Activated naive CD8-positive, alpha-beta T cell (primary cell): ENCODE data around the gene ADGRG3.
"Not testable (repeated sequence)": the region's sequence is repeated elsewhere in the genome, so short reads cannot be mapped to it uniquely, and the experiment has no call there.

Source experiments
- H3K27ac Mint-ChIP-seq: one replicate; pipeline ENCODE4 v1.8.0; 2021; ENCODE audit warnings: mixed read lengths
- H3K27me3 Mint-ChIP-seq: one replicate; pipeline ENCODE4 v1.8.0; 2021; ENCODE audit warnings: mixed read lengths
- H3K36me3 Mint-ChIP-seq: one replicate; pipeline ENCODE4 v1.8.0; 2021; ENCODE audit warnings: mixed read lengths
- H3K4me1 Mint-ChIP-seq: one replicate; pipeline ENCODE4 v1.8.0; 2021; ENCODE audit warnings: low read depth, mixed read lengths
- H3K4me3 Mint-ChIP-seq: one replicate; pipeline ENCODE4 v1.8.0; 2021; ENCODE audit warnings: mild to moderate bottlenecking, mixed read lengths
- H3K9me3 Mint-ChIP-seq: one replicate; pipeline ENCODE4 v1.8.0; 2021; ENCODE audit warnings: low read depth, mixed read lengths

Gene ADGRG3

GRCh38 chr16:57661936-57662906 lies 5.9 kb upstream of the ADGRG3 start:
- H3K4me1 Mint-ChIP-seq = no peaks in the 10 kb centered on the region
- no peak overlapping the region for H3K4me3 Mint-ChIP-seq
- no peak overlapping the region for H3K27ac Mint-ChIP-seq
- no peaks in the 10 kb centered on the region for H3K9me3 Mint-ChIP-seq
- no peaks in the 10 kb centered on the region for H3K36me3 Mint-ChIP-seq
- H3K27me3 Mint-ChIP-seq = no peaks in the 10 kb centered on the region

GRCh38 chr16:57663436-57663835 lies 4.7 kb upstream of the ADGRG3 start:
- no peak overlapping the region for H3K27ac Mint-ChIP-seq
- H3K4me1 Mint-ChIP-seq = no peaks in the 10 kb centered on the region
- no peak overlapping the region for H3K4me3 Mint-ChIP-seq
- H3K36me3 Mint-ChIP-seq = no peaks in the 10 kb centered on the region
- no peaks in the 10 kb centered on the region for H3K27me3 Mint-ChIP-seq
- H3K9me3 Mint-ChIP-seq = no peaks in the 10 kb centered on the region

- Mint-ChIP-seq H3K4me3 (no peak overlapping the region), H3K36me3 (no peaks in the 10 kb centered on the region), H3K4me1 (no peaks in the 10 kb centered on the region), H3K9me3 (no peaks in the 10 kb centered on the region), H3K27ac (no peak overlapping the region), H3K27me3 (no peaks in the 10 kb centered on the region)
These were observed 4.0 kb upstream of the ADGRG3 start for GRCh38 chr16:57663917-57664661.

GRCh38 chr16:57664662-57665025 lies 3.5 kb upstream of the ADGRG3 start:
- Mint-ChIP-seq H3K4me3 (no peak overlapping the region), H3K4me1 (no peaks in the 10 kb centered on the region), H3K27me3 (no peaks in the 10 kb centered on the region), H3K36me3 (no peaks in the 10 kb centered on the region), H3K9me3 (no peaks in the 10 kb centered on the region), H3K27ac (no peak overlapping the region)

GRCh38 chr16:57665541-57665940 lies 2.6 kb upstream of the ADGRG3 start:
- no peaks in the 10 kb centered on the region for H3K27me3 Mint-ChIP-seq
- H3K9me3 Mint-ChIP-seq = no peaks in the 10 kb centered on the region
- H3K36me3 Mint-ChIP-seq = no peaks in the 10 kb centered on the region
- H3K4me3 Mint-ChIP-seq = no peak overlapping the region
- no peak overlapping the region for H3K27ac Mint-ChIP-seq
- H3K4me1 Mint-ChIP-seq = no peaks in the 10 kb centered on the region

- H3K27me3 Mint-ChIP-seq = no peaks in the 10 kb centered on the region
- H3K4me1 Mint-ChIP-seq = no peaks in the 10 kb centered on the region
- H3K27ac Mint-ChIP-seq = no peak overlapping the region
These were observed 1.6 kb upstream of the ADGRG3 start for GRCh38 chr16:57666353-57667047.

GRCh38 chr16:57667048-57667525 lies 1.0 kb upstream of the ADGRG3 start:
- Mint-ChIP-seq H3K9me3 (no peaks in the 10 kb centered on the region), H3K4me3 (no peak overlapping the region), H3K27me3 (no peaks in the 10 kb centered on the region), H3K36me3 (no peaks in the 10 kb centered on the region), H3K4me1 (no peaks in the 10 kb centered on the region), H3K27ac (no peak overlapping the region)

More at GRCh38 chr16:57666353-57667047, 1.6 kb upstream of the ADGRG3 start:
- Mint-ChIP-seq H3K36me3 (no peaks in the 10 kb centered on the region), H3K4me3 (no peak overlapping the region), H3K9me3 (no peaks in the 10 kb centered on the region)

- Mint-ChIP-seq H3K27ac (no peak overlapping the region), H3K9me3 (no peaks in the 10 kb centered on the region), H3K4me3 (no peak overlapping the region), H3K36me3 (no peaks in the 10 kb centered on the region), H3K27me3 (no peaks in the 10 kb centered on the region), H3K4me1 (no peaks in the 10 kb centered on the region)
These were observed 412 bp upstream of the ADGRG3 start for GRCh38 chr16:57667526-57668262.

GRCh38 chr16:57668630-57669475 lies 747 bp downstream of the ADGRG3 start:
- Mint-ChIP-seq H3K4me3 (no peak overlapping the region), H3K36me3 (no peaks in the 10 kb centered on the region), H3K4me1 (no peaks in the 10 kb centered on the region), H3K27ac (no peak overlapping the region), H3K9me3 (no peaks in the 10 kb centered on the region), H3K27me3 (no peaks in the 10 kb centered on the region)

GRCh38 chr16:57669476-57670162 lies 1.5 kb downstream of the ADGRG3 start:
- H3K27me3 Mint-ChIP-seq = no peaks in the 10 kb centered on the region
- no peak overlapping the region for H3K4me3 Mint-ChIP-seq
- H3K9me3 Mint-ChIP-seq = no peaks in the 10 kb centered on the region
- no peak overlapping the region for H3K27ac Mint-ChIP-seq
- no peaks in the 10 kb centered on the region for H3K36me3 Mint-ChIP-seq
- H3K4me1 Mint-ChIP-seq = no peaks in the 10 kb centered on the region

GRCh38 chr16:57670196-57670595 lies 2.1 kb downstream of the ADGRG3 start:
- no peaks in the 10 kb centered on the region for H3K4me1 Mint-ChIP-seq
- H3K36me3 Mint-ChIP-seq = no peaks in the 10 kb centered on the region
- H3K27me3 Mint-ChIP-seq = no peaks in the 10 kb centered on the region
- H3K4me3 Mint-ChIP-seq = no peak overlapping the region
- H3K9me3 Mint-ChIP-seq = no peaks in the 10 kb centered on the region
- H3K27ac Mint-ChIP-seq = no peak overlapping the region

GRCh38 chr16:57671451-57671850 lies 3.3 kb downstream of the ADGRG3 start:
- H3K27me3 Mint-ChIP-seq, H3K4me1 Mint-ChIP-seq, H3K4me3 Mint-ChIP-seq, H3K27ac Mint-ChIP-seq, H3K9me3 Mint-ChIP-seq, H3K36me3 Mint-ChIP-seq: not testable (repeated sequence)

- Mint-ChIP-seq H3K27ac (no peak overlapping the region), H3K27me3 (no peaks in the 10 kb centered on the region), H3K9me3 (no peaks in the 10 kb centered on the region), H3K4me1 (no peaks in the 10 kb centered on the region), H3K36me3 (no peaks in the 10 kb centered on the region), H3K4me3 (no peak overlapping the region)
These were observed 4.3 kb downstream of the ADGRG3 start for GRCh38 chr16:57672416-57672815.
